HCT116 (cell line): Measurements from ENCODE around the gene AVPI1.

Source experiments
- MAX ChIP-seq: IDR thresholded peaks from 2 replicates; pipeline ENCODE4 v1.6.1; 2012
- YY1 ChIP-seq: IDR thresholded peaks from 2 replicates; pipeline ENCODE4 v1.6.1; 2011; ENCODE audit warnings: low read length, low read depth, moderate library complexity, mild to moderate bottlenecking; ENCODE audit not compliant: insufficient replicate concordance; ENCODE audit errors: extremely low read depth

- no peak for TF ChIP-seq YY1
- TF ChIP-seq MAX: no peak
Measured at GRCh38 chr10:97708167-97708566, 21.1 kb upstream of the AVPI1 start.
